T-helper 2 cell treated with Interferon-gamma antibody and Interleukin-4, amounts not matched to agents 5 μg/mL and 100 μg/mL, for 36 hours (primary cell): Measurements from ENCODE around the gene NUDT7.

Source experiments
- DNase-seq: peaks from one replicate; pipeline ENCODE4 v3.0.0; 2021; ENCODE audit warnings: low spot score
- H3K27ac Mint-ChIP-seq: one replicate; pipeline ENCODE4 v1.8.0; 2021; ENCODE audit warnings: mild to moderate bottlenecking, mixed read lengths
- H3K27me3 Mint-ChIP-seq: one replicate; pipeline ENCODE4 v1.8.0; 2021; ENCODE audit warnings: low read depth, mixed read lengths
- H3K36me3 Mint-ChIP-seq: one replicate; pipeline ENCODE4 v1.8.0; 2021; ENCODE audit warnings: low read depth, mixed read lengths
- H3K4me1 Mint-ChIP-seq: one replicate; pipeline ENCODE4 v1.8.0; 2021; ENCODE audit warnings: low read depth, mixed read lengths
- H3K4me3 Mint-ChIP-seq: one replicate; pipeline ENCODE4 v1.8.0; 2022; ENCODE audit warnings: mild to moderate bottlenecking, moderate library complexity, mixed read lengths
- H3K9me3 Mint-ChIP-seq: one replicate; pipeline ENCODE4 v1.8.0; 2021; ENCODE audit warnings: mixed read lengths

Gene NUDT7

DNA sequence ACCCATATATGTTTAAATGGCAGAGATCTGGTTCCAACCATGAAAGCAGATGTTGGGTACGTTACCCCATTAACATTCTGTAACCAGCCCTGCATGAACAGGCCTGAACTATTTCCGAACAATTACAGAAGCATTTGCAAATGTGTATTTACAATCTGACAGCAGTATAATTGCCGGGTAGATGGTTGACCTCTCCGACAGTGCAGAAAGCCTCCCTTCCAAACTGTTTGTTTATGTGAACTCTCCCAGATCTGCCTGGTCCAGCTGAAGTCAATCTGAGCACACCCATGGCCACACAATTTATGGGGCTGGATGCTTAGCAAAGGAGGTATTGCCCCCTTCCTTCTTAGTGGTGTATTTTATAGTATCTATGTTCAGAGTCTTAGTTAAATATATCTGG is 21.8 kb downstream of the NUDT7 start:
- H3K27me3 Mint-ChIP-seq: no peaks in the 10 kb centered on the region
- no peak overlapping the region for H3K27ac Mint-ChIP-seq
- H3K4me1 Mint-ChIP-seq: no peaks in the 10 kb centered on the region
- H3K9me3 Mint-ChIP-seq: no peaks in the 10 kb centered on the region
- no peak overlapping the region for H3K4me3 Mint-ChIP-seq
- no peaks in the 10 kb centered on the region for H3K36me3 Mint-ChIP-seq
- no peak for DNase-seq

DNA sequence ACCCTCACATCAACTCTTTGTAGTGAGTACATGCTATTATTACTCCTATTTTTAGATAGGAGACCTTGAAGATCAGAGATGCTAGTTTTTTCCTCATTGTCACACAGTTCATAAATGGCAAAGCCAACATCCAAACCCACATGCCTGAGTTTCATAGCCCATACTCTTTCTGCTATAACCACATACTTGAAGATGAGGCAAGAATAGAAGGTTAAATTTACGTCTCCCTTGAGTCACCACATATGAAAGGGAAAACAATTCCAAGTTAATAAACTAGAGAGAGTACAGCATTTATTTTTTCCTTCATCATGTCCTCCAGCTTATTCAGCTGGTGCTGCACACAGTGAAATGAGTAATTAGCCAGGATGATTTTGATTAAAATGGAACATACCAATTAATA is 23.7 kb downstream of the NUDT7 start:
- no peaks in the 10 kb centered on the region for H3K4me1 Mint-ChIP-seq
- no peak for DNase-seq
- no peaks in the 10 kb centered on the region for H3K9me3 Mint-ChIP-seq

DNA sequence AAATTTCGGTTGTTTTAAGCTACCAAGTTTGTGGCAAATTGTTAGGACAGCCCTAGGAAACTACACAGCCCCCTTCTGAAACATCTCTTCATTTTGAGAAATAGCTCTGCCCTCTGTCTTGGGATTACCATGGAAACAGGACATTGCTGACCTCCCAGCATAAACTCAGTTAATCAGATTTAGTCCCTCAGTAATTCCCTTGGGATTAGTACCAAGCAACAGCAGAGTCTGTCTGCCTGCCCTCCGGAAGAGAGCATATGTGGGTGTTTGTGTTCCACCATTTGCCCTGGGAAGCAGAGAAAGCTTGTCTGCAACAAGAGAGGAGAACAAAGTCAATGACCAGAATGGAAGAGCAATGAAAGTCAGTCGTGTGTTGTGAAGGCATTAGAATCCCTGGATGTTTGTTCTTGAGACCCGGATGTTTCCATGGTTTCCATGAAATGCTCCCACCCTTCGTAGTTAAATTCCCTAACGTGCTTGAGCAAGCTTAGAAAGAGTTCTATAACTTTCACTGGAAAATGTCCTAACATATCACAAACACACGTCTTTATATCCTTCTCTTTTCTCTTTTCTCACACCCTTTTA is 26.2 kb downstream of the NUDT7 start:
- no peaks in the 10 kb centered on the region for H3K36me3 Mint-ChIP-seq
- DNase-seq: no peak
- peaks cover 10% of the 10 kb centered on the region for H3K27me3 Mint-ChIP-seq
- no peak overlapping the region for H3K4me3 Mint-ChIP-seq
- H3K4me1 Mint-ChIP-seq: no peaks in the 10 kb centered on the region
- no peaks in the 10 kb centered on the region for H3K9me3 Mint-ChIP-seq
- H3K27ac Mint-ChIP-seq: no peak overlapping the region

More for the DNA sequence above, 23.7 kb downstream of the NUDT7 start:
- Mint-ChIP-seq H3K36me3 (no peaks in the 10 kb centered on the region), H3K27ac (no peak overlapping the region), H3K27me3 (peaks cover 5% of the 10 kb centered on the region), H3K4me3 (no peak overlapping the region)

DNA sequence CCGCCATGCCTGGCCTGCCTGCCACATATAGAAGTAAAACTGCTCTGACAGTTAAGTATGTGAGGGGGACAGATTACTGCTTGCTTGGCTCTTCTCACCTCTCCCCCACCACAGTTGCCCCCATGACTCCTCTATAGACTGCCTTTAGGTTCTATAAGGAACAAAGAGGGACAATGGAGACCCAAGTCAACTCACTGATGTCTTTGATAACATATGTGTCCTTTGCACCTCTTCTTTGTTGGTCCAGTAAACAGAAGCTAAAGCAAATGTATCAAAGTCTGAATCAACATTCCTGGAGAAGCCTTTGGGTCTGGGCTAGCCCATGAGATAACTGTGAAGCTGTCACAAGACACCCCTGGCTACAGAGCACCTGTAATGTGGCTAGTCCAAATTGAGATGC is 27.1 kb downstream of the NUDT7 start:
- DNase-seq: no peak
- Mint-ChIP-seq H3K4me3 (no peak overlapping the region), H3K36me3 (no peaks in the 10 kb centered on the region), H3K9me3 (no peaks in the 10 kb centered on the region), H3K27ac (no peak overlapping the region), H3K4me1 (no peaks in the 10 kb centered on the region), H3K27me3 (peaks cover 13% of the 10 kb centered on the region)

DNA sequence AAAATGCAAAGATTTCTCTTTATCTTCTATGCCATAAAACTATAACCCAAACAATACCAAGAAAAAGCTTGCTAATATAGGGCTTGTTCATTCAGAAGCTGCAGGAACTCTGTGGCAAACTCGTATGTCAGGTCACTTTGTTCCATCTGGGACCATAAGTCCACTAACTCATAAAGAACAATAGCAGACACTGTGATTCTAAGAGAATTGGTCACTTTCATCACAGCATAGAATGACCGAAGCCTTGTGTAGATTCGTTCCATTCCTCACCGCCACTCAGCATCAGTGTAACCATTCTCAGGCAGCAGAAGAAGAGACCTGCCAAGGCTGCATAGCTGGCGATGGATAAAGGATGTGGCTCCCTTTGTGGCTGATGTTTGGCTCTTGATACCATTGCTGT is 35.7 kb downstream of the NUDT7 start:
- no peak overlapping the region for H3K27ac Mint-ChIP-seq
- no peak for DNase-seq
- H3K4me3 Mint-ChIP-seq: no peak overlapping the region
- peaks cover 3% of the 10 kb centered on the region for H3K27me3 Mint-ChIP-seq
- no peaks in the 10 kb centered on the region for H3K36me3 Mint-ChIP-seq
- H3K9me3 Mint-ChIP-seq: no peaks in the 10 kb centered on the region
- H3K4me1 Mint-ChIP-seq: no peaks in the 10 kb centered on the region

DNA sequence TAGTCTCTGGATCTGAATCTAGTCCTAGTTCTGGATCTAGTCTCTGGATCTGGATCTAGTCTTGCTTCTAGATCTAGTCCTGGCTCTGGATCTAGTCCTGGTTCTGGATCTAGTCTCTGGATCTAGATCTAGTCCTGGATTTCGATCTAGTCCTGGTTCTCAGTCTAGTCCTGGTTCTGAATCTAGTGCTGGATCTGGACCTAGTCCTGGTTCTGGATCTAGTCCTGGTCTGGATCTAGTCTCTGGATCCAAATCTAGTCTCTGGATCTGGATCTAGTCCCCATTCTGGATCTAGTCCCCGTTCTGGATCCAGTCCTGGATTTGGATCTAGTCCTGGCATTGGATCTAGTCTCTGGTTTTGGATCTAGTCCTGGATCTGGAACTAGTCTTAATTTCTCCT is 36.2 kb downstream of the NUDT7 start:
- Mint-ChIP-seq H3K4me3 (no peak overlapping the region), H3K4me1 (no peaks in the 10 kb centered on the region), H3K27me3 (peaks cover 3% of the 10 kb centered on the region), H3K36me3 (no peaks in the 10 kb centered on the region), H3K9me3 (no peaks in the 10 kb centered on the region), H3K27ac (no peak overlapping the region)
- no peak for DNase-seq

DNA sequence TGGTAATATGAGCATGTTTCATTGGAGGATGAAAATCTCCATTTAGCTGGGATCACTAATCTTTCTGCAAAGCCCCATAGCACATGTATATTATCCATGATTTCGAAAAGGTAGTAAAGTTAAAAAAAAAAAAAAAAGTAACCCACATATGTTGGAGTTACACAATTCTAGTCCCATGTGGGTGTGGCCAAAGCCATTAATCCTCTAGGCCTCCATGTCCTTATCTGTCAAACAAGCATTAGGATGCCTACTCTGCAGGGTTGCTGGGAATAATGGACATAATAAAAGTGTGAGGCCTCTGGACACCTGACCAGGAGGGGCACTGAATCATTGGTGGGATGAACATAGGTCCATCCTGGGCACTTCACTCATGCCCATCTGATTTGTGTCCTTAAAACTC is 36.9 kb downstream of the NUDT7 start:
- H3K27ac Mint-ChIP-seq: no peak overlapping the region
- no peaks in the 10 kb centered on the region for H3K9me3 Mint-ChIP-seq
- H3K4me1 Mint-ChIP-seq: no peaks in the 10 kb centered on the region
- H3K27me3 Mint-ChIP-seq: no peaks in the 10 kb centered on the region
- H3K36me3 Mint-ChIP-seq: no peaks in the 10 kb centered on the region
- no peak overlapping the region for H3K4me3 Mint-ChIP-seq
- no peak for DNase-seq

DNA sequence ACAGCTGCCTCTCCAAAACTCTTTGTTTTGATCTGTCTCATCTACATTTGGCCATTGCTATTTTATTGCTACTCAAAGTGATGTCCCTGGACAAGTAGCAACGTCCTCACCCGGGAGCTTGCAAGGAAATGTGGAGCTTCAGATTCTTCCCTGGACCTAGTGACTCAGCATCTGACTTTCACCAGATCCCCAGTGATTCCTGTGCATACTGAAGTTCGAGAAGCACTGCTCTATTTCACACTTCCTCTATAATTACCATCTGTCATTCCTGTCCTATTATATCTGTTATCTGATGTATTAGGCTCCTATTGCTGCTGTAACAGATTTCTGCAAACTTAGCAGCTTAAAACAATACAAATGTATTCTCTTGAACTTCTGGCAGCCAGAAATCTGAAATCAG is 37.5 kb downstream of the NUDT7 start:
- Mint-ChIP-seq H3K4me1 (no peaks in the 10 kb centered on the region), H3K36me3 (no peaks in the 10 kb centered on the region), H3K9me3 (no peaks in the 10 kb centered on the region), H3K27ac (no peak overlapping the region), H3K27me3 (no peaks in the 10 kb centered on the region), H3K4me3 (no peak overlapping the region)
- no peak for DNase-seq

DNA sequence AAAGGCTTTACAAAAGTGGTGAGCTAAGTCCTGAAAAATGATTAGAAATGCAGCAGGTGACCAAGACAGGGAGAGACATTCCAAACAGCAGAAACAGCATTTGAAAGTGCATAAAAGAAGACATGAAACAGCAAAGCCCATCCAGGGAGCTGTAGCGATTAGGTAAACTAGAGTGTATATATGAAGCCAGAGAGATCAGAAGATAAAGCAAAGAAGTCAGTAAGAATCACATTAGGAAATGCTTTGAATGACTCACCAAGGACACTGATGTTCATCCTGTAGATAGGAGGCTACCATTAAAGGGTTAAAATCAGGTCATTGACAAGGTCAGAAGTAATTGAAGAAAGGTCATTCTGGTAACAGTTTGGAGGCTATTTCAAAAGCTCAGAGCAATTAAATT is 38.5 kb downstream of the NUDT7 start:
- Mint-ChIP-seq H3K36me3 (no peaks in the 10 kb centered on the region), H3K4me3 (no peak overlapping the region), H3K4me1 (no peaks in the 10 kb centered on the region), H3K27me3 (no peaks in the 10 kb centered on the region), H3K9me3 (no peaks in the 10 kb centered on the region), H3K27ac (no peak overlapping the region)
- DNase-seq: no peak

DNA sequence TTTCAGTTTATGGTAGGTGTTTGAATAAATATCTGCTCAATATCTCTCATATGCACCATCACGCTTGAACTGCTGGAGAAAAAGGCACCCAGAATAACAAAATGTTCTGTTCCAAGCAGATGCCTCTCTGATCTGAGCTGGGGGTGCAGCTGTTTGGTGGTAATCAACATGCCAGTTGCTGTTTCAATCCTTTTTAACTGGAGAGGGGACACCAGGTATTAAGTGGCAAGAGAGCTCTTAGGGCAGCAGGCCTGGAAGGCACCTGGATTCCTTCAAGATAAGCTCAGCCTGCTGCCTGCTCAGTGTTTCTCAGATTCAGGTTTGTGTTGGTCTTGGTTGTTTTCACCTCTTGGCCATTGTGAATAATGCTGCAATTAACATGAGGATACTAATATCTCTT is 38.9 kb downstream of the NUDT7 start:
- Mint-ChIP-seq H3K9me3 (no peaks in the 10 kb centered on the region), H3K27ac (no peak overlapping the region), H3K36me3 (no peaks in the 10 kb centered on the region), H3K4me3 (no peak overlapping the region), H3K27me3 (no peaks in the 10 kb centered on the region), H3K4me1 (no peaks in the 10 kb centered on the region)
- DNase-seq: no peak

DNA sequence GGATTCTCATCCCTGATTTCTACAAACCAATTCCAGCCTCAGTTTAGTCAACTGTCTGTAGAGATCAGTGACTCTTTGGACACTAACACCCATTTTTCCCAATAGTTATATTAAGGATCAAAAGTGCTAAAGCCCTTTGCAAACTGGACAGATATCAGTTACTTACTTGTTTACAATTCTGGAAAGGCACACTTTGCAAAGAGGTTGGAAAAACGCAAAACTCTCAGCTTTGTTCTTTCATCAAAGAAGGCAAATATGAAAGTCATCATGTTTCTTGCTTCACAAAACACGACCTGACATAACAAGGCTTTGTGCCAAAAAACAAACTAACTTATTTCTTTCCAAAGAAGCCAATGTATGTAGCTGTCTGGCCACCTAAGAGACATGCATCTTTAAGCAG is 39.9 kb downstream of the NUDT7 start:
- no peak for DNase-seq
- no peaks in the 10 kb centered on the region for H3K4me1 Mint-ChIP-seq
- H3K36me3 Mint-ChIP-seq: no peaks in the 10 kb centered on the region
- no peak overlapping the region for H3K4me3 Mint-ChIP-seq
- H3K27ac Mint-ChIP-seq: no peak overlapping the region
- no peaks in the 10 kb centered on the region for H3K27me3 Mint-ChIP-seq
- no peaks in the 10 kb centered on the region for H3K9me3 Mint-ChIP-seq

DNA sequence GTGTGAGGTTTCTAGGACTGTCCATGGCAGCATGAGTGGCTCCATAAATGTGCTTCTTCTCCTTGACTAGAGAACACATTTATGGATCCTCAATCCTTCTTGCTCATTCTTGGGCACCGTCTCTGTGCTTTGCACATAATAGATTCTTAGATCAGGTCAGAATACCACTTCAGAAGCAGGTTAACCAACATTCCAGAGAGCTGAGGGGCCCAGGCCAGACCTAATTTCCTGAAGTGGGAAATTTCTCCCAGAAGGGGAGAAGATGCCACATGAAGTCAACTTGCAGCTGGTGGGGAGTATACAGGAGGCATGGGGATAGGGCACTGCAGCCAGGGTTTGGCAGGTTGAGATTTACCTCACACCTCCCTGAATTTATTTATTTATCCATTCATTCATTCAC is 41.7 kb downstream of the NUDT7 start:
- H3K9me3 Mint-ChIP-seq: no peaks in the 10 kb centered on the region

DNA sequence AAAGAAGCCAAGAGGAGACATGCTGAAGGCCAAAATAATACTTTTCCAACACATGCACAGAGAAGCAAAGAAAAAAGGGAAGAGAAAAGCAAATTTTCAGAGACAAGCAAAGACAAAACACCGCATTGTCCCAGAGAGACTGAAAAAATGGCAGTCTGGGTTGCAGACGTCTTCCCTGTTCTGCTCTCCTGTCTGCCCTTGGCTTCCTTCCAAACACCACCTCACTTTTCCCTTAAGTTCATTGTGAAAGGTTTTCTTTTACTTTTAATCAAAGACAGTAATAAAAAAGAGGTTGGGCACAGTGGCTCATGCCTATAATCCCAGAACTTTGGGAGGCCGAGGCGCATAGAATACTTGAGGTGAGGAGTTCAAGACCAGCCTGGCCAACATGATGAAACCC is 44.9 kb downstream of the NUDT7 start:
- H3K9me3 Mint-ChIP-seq: no peaks in the 10 kb centered on the region
- no peak overlapping the region for H3K27ac Mint-ChIP-seq
- H3K36me3 Mint-ChIP-seq: no peaks in the 10 kb centered on the region
- H3K4me3 Mint-ChIP-seq: no peak overlapping the region
- H3K27me3 Mint-ChIP-seq: no peaks in the 10 kb centered on the region
- no peak for DNase-seq
- no peaks in the 10 kb centered on the region for H3K4me1 Mint-ChIP-seq

More for the DNA sequence above, 41.7 kb downstream of the NUDT7 start:
- Mint-ChIP-seq H3K27me3 (no peaks in the 10 kb centered on the region), H3K27ac (no peak overlapping the region), H3K4me3 (no peak overlapping the region), H3K4me1 (no peaks in the 10 kb centered on the region), H3K36me3 (no peaks in the 10 kb centered on the region)
- DNase-seq: no peak

DNA sequence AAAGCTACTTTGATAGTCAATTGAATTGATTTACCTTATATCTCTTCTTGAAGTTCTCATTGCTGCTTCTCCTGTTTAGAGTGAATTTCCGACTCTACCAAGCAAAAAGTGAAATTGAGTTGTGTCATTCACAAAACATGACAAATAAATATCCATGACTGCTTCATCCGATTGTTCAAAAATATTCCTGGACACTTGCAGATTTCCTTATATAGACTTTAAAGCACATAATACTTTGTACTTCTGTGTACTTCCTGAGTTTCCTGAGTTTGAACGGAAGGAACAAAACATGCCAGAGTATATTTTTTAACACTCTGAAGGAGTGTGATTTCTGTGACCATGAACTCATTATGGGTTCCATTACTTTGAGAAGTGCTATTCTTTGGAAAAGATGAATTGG is 45.5 kb downstream of the NUDT7 start:
- H3K27ac Mint-ChIP-seq: no peak overlapping the region
- no peaks in the 10 kb centered on the region for H3K36me3 Mint-ChIP-seq
- H3K4me3 Mint-ChIP-seq: no peak overlapping the region
- no peaks in the 10 kb centered on the region for H3K27me3 Mint-ChIP-seq
- H3K9me3 Mint-ChIP-seq: no peaks in the 10 kb centered on the region
- no peak for DNase-seq
- H3K4me1 Mint-ChIP-seq: no peaks in the 10 kb centered on the region
